SK-N-SH treated with all-trans-retinoic acid at 6 μM for 48 hours (cell line): ENCODE results near the gene FUZ.

ENCODE experiments used
- ATAC-seq: fragments of 200-7000 bp; cut with Tn5 transposase; 3 replicates; pipeline ENCODE4 v1.9.1; 2020; ENCODE audit warnings: mild to moderate bottlenecking, moderate library complexity
- ARNTL ChIP-seq: fragments of 450-650 bp; formaldehyde crosslinking; IDR thresholded peaks from 2 replicates; pipeline ENCODE4 v1.5.0; 2020; ENCODE audit warnings: low read depth, mild to moderate bottlenecking, moderate library complexity, borderline replicate concordance
- BACH2 ChIP-seq: fragments of 250-450 bp; sonication (Bioruptor Pico); IDR thresholded peaks from 2 replicates; pipeline ENCODE4 v1.9.0; 2021; ENCODE audit warnings: mild to moderate bottlenecking, borderline replicate concordance
- CREB5 ChIP-seq: fragments of 250-450 bp; sonication (Bioruptor Pico); IDR thresholded peaks from 2 replicates; pipeline ENCODE4 v1.5.1; 2020; ENCODE audit warnings: low read depth, mild to moderate bottlenecking, moderate library complexity
- CSDC2 ChIP-seq: fragments of 250-450 bp; sonication (Bioruptor Pico); IDR thresholded peaks from 2 replicates; pipeline ENCODE4 v1.5.0; 2020; ENCODE audit warnings: mild to moderate bottlenecking, moderate library complexity
- ESRRG ChIP-seq: fragments of 250-450 bp; sonication (Bioruptor Pico); IDR thresholded peaks from 2 replicates; pipeline ENCODE4 v1.6.1; 2021; ENCODE audit warnings: mild to moderate bottlenecking
- GLIS3 ChIP-seq: fragments of 250-450 bp; sonication (Bioruptor Pico); IDR thresholded peaks from 2 replicates; pipeline ENCODE4 v1.5.0; 2020; ENCODE audit warnings: mild to moderate bottlenecking, moderate library complexity
- POU6F1 ChIP-seq: fragments of 250-450 bp; sonication (Bioruptor Pico); IDR thresholded peaks from 2 replicates; pipeline ENCODE4 v1.8.0; 2021; ENCODE audit warnings: low read depth, mild to moderate bottlenecking, moderate library complexity, borderline replicate concordance
- PPARA ChIP-seq: fragments of 250-450 bp; sonication (Bioruptor Pico); IDR thresholded peaks from 2 replicates; pipeline ENCODE4 v1.5.0; 2020; ENCODE audit warnings: mild to moderate bottlenecking, borderline replicate concordance
- RARB ChIP-seq: fragments of 250-450 bp; sonication (Bioruptor Pico); IDR thresholded peaks from 2 replicates; pipeline ENCODE4 v1.8.0; 2021; ENCODE audit warnings: mild to moderate bottlenecking, moderate library complexity
- SNAI2 ChIP-seq: fragments of 250-450 bp; sonication (Bioruptor Pico); IDR thresholded peaks from 2 replicates; pipeline ENCODE4 v1.5.0; 2020; ENCODE audit warnings: mild to moderate bottlenecking, moderate library complexity
- TCF4 ChIP-seq: fragments of 250-450 bp; sonication (Bioruptor Pico); IDR thresholded peaks from 2 replicates; pipeline ENCODE4 v1.8.0; 2021; ENCODE audit warnings: mild to moderate bottlenecking, moderate library complexity, borderline replicate concordance
- TOX ChIP-seq: fragments of 250-450 bp; sonication (Bioruptor Pico); IDR thresholded peaks from 2 replicates; pipeline ENCODE4 v1.8.0; 2021; ENCODE audit warnings: mild to moderate bottlenecking, moderate library complexity, borderline replicate concordance
- TSHZ2 ChIP-seq: fragments of 250-450 bp; sonication (Bioruptor Pico); IDR thresholded peaks from 2 replicates; pipeline ENCODE4 v1.5.0; 2020; ENCODE audit warnings: mild to moderate bottlenecking, moderate library complexity
- ZC3H10 ChIP-seq: fragments of 250-450 bp; sonication (Bioruptor Pico); IDR thresholded peaks from 2 replicates; pipeline ENCODE4 v1.5.1; 2021; ENCODE audit warnings: mild to moderate bottlenecking, moderate library complexity
- ZFP30 ChIP-seq: fragments of 450-650 bp; formaldehyde crosslinking; IDR thresholded peaks from 2 replicates; pipeline ENCODE4 v1.5.0; 2022; ENCODE audit warnings: mild to moderate bottlenecking, moderate library complexity
- ZNF565 ChIP-seq: fragments of 450-650 bp; formaldehyde crosslinking; conservative IDR thresholded peaks from 2 replicates; pipeline ENCODE4 v1.5.0; 2020; ENCODE audit warnings: low read depth, mild to moderate bottlenecking, moderate library complexity
- ZNF70 ChIP-seq: fragments of 450-650 bp; formaldehyde crosslinking; IDR thresholded peaks from 2 replicates; pipeline ENCODE4 v1.5.0; 2020; ENCODE audit warnings: mild to moderate bottlenecking, moderate library complexity
- ZNF8 ChIP-seq: fragments of 450-650 bp; formaldehyde crosslinking; IDR thresholded peaks from 2 replicates; pipeline ENCODE4 v1.5.0; 2020; ENCODE audit warnings: mild to moderate bottlenecking, moderate library complexity
- TF ChIP-seq, protein P1 (sequence below): fragments of 250-450 bp; sonication (Bioruptor Pico); IDR thresholded peaks from 2 replicates; pipeline ENCODE4 v1.5.1; 2021; ENCODE audit warnings: mild to moderate bottlenecking, moderate library complexity
- TF ChIP-seq, protein P2 (sequence below): fragments of 250-450 bp; sonication (Bioruptor Pico); IDR thresholded peaks from 2 replicates; pipeline ENCODE4 v1.8.0; 2020; ENCODE audit warnings: mild to moderate bottlenecking, moderate library complexity, borderline replicate concordance

Gene FUZ

DNA sequence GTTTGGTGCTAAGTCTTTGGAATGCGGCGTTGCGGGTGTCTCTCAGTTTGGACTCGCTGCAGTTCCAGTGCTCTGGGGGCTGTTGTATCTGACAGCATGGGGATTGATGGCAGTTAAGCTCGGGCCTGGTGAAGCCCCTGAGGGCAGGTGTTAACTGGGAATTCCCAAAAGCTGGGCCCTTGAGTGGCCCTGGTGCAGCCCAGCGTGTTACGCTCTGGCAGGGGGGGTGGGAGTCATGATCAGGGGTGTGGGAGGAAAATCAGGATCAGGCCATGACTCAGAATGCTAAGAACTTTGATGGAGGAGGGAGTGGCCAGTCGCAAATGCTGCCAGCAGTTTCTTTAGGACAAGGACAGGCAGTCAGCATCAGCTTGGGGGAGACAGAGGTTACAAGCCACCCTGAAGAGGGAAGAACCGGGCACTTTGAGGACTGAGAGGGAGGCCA is 26.7 kb downstream of the FUZ start:
- TF ChIP-seq RARB (CRISPR knock-in tag) (no peak), ZC3H10 (CRISPR knock-in tag) (no peak), ARNTL (CRISPR knock-in tag) (no peak), TCF4 (CRISPR knock-in tag) (no peak), PPARA (CRISPR knock-in tag) (no peak), ZNF70 (CRISPR knock-in tag) (no peak), TOX (CRISPR knock-in tag) (no peak), ESRRG (CRISPR knock-in tag) (no peak), TSHZ2 (CRISPR knock-in tag) (no peak), CREB5 (CRISPR knock-in tag) (no peak), ZNF565 (CRISPR knock-in tag) (no peak)
- TF ChIP-seq, protein P1, sequence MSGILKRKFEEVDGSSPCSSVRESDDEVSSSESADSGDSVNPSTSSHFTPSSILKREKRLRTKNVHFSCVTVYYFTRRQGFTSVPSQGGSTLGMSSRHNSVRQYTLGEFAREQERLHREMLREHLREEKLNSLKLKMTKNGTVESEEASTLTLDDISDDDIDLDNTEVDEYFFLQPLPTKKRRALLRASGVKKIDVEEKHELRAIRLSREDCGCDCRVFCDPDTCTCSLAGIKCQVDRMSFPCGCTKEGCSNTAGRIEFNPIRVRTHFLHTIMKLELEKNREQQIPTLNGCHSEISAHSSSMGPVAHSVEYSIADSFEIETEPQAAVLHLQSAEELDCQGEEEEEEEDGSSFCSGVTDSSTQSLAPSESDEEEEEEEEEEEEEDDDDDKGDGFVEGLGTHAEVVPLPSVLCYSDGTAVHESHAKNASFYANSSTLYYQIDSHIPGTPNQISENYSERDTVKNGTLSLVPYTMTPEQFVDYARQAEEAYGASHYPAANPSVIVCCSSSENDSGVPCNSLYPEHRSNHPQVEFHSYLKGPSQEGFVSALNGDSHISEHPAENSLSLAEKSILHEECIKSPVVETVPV (CRISPR knock-in tag) = no peak
- TF ChIP-seq, protein P2, sequence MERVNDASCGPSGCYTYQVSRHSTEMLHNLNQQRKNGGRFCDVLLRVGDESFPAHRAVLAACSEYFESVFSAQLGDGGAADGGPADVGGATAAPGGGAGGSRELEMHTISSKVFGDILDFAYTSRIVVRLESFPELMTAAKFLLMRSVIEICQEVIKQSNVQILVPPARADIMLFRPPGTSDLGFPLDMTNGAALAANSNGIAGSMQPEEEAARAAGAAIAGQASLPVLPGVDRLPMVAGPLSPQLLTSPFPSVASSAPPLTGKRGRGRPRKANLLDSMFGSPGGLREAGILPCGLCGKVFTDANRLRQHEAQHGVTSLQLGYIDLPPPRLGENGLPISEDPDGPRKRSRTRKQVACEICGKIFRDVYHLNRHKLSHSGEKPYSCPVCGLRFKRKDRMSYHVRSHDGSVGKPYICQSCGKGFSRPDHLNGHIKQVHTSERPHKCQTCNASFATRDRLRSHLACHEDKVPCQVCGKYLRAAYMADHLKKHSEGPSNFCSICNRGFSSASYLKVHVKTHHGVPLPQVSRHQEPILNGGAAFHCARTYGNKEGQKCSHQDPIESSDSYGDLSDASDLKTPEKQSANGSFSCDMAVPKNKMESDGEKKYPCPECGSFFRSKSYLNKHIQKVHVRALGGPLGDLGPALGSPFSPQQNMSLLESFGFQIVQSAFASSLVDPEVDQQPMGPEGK (CRISPR knock-in tag) = no peak
- no peak; the same call in 1 of the 3 replicates for ATAC-seq

- no peak for ATAC-seq
- no peak for TF ChIP-seq CSDC2 (CRISPR knock-in tag)
- TF ChIP-seq ZC3H10 (CRISPR knock-in tag) = no peak
- TF ChIP-seq, protein P1 (CRISPR knock-in tag) = no peak
- TF ChIP-seq GLIS3 (CRISPR knock-in tag) = no peak
- no peak for TF ChIP-seq PPARA (CRISPR knock-in tag)
- no peak for TF ChIP-seq CREB5 (CRISPR knock-in tag)
- TF ChIP-seq ZFP30 = no peak
- no peak for TF ChIP-seq SNAI2 (CRISPR knock-in tag)
- TF ChIP-seq BACH2 (CRISPR knock-in tag) = no peak
- TF ChIP-seq ESRRG (CRISPR knock-in tag) = no peak
- no peak for TF ChIP-seq ZNF565 (CRISPR knock-in tag)
- TF ChIP-seq ZNF8 = no peak
- TF ChIP-seq ZNF70 (CRISPR knock-in tag) = no peak
- TF ChIP-seq, protein P2 (CRISPR knock-in tag) = no peak
- no peak for TF ChIP-seq POU6F1 (CRISPR knock-in tag)
- TF ChIP-seq, all 23 proteins: peak for 0
These were observed 30.6 kb downstream of the FUZ start for GRCh38 chr19:49782515-49782914.
